Calu3 (cell line): Measurements from ENCODE around the gene ANKS3. TPM values are rescaled to one million over a fixed set of nuclear protein-coding genes. Genes with fewer than 3 reads are reported as not detected.

Experiments used
- BruUV-seq: library from RNA; stranded (reverse); fragments of 400-500 nt; replicated peaks from 2 replicates; lab custom pipeline; 2021; lab: Mats Ljungman, UMichigan
- CTCF ChIA-PET: fragments of 300-600 bp; sonication (Branson Sonifier 250); formaldehyde crosslinking; loops from one replicate; lab custom pipeline; 2022; ENCODE audit warnings: antibody characterized with exemption; lab: Charles Lee
- DNase-seq: peaks from one replicate; pipeline ENCODE4 v3.0.0; 2022
- H3K27ac Mint-ChIP-seq: one replicate; pipeline ENCODE4 v1.8.0; 2022; ENCODE audit warnings: mixed read lengths; ENCODE audit not compliant: unreplicated experiment
- H3K27me3 Mint-ChIP-seq: one replicate; pipeline ENCODE4 v1.8.0; 2022; ENCODE audit warnings: mixed read lengths; ENCODE audit not compliant: unreplicated experiment
- H3K36me3 Mint-ChIP-seq: one replicate; pipeline ENCODE4 v1.8.0; 2022; ENCODE audit warnings: mild to moderate bottlenecking, moderate library complexity, mixed read lengths; ENCODE audit not compliant: insufficient read depth, unreplicated experiment
- H3K4me1 Mint-ChIP-seq: one replicate; pipeline ENCODE4 v1.8.0; 2022; ENCODE audit warnings: mild to moderate bottlenecking, low read depth, mixed read lengths; ENCODE audit not compliant: unreplicated experiment
- H3K4me3 Mint-ChIP-seq: one replicate; pipeline ENCODE4 v1.8.0; 2022; ENCODE audit warnings: mild to moderate bottlenecking, low read depth, moderate library complexity, mixed read lengths; ENCODE audit not compliant: unreplicated experiment
- H3K9me3 Mint-ChIP-seq: one replicate; pipeline ENCODE4 v1.8.0; 2022; ENCODE audit warnings: low read depth, mixed read lengths; ENCODE audit not compliant: unreplicated experiment
- intact Hi-C: fragments of 100-400 bp; cut with micrococcal nuclease; formaldehyde crosslinking; loops from one replicate; pipeline ENCODE4 v1.10.0; 2022; ENCODE audit not compliant: unreplicated experiment
- total RNA-seq: library from RNA; stranded (reverse); gene quantifications from 2 replicates; pipeline ENCODE4 v1.2.3, GENCODE V29; 2022
- TF ChIP-seq, protein P1 (sequence below): fragments of 200-600 bp; IDR thresholded peaks from one replicate; pipeline ENCODE4 v1.8.0; 2022; ENCODE audit warnings: antibody characterized with exemption; ENCODE audit not compliant: unreplicated experiment

Gene ANKS3
- total RNA-seq, 1 experiment from 2014 or later = 46.9 TPM

- H3K27ac Mint-ChIP-seq = peak overlapping the region; percentile 80
- no TSS peak for BruUV-seq
Measured at GRCh38 chr16:4692460-4693295, 41.4 kb downstream of the ANKS3 start.

DNA sequence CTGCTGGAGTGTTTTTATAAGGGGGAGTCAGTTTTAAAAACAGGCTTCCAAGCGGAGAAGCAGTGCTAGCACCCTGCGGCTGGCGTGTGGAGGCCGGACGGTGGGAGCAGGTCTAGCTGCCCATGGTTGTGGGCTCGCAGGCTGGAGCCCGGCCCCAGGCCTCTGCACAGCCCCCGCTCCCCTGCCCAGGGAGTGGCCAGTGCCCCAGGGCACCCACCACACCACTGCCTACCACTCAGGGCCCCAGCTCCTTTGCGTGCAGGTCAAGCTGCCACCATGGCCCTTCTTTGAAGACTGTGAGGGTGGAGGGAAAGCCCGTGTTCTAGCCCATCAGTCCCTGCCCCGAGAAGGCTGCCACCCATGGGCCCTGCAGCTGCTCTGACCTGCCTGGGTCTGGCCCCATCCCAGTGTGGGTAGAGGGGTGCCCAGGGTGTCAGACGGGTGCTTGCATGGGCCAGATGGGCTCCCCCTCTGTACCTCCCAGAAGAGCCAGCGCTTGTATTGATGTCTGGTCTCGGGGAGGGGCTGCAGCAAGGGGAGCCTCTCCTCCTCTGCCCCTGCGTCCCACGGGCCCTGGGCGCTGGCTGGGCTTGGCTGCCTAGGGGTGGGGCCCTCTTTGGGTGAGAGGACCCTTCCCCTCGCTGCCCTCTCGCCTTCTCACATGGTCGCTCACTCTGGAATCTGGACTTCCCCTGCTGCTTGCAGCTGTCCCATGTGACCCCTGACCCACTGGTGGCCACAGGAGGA is 42.2 kb downstream of the ANKS3 start:
- H3K9me3 Mint-ChIP-seq = no peaks in the 10 kb centered on the region
- peak overlapping the region; percentile 6 for H3K4me3 Mint-ChIP-seq
- peaks cover 8% of the 10 kb centered on the region for H3K4me1 Mint-ChIP-seq
- TF ChIP-seq, protein P1, sequence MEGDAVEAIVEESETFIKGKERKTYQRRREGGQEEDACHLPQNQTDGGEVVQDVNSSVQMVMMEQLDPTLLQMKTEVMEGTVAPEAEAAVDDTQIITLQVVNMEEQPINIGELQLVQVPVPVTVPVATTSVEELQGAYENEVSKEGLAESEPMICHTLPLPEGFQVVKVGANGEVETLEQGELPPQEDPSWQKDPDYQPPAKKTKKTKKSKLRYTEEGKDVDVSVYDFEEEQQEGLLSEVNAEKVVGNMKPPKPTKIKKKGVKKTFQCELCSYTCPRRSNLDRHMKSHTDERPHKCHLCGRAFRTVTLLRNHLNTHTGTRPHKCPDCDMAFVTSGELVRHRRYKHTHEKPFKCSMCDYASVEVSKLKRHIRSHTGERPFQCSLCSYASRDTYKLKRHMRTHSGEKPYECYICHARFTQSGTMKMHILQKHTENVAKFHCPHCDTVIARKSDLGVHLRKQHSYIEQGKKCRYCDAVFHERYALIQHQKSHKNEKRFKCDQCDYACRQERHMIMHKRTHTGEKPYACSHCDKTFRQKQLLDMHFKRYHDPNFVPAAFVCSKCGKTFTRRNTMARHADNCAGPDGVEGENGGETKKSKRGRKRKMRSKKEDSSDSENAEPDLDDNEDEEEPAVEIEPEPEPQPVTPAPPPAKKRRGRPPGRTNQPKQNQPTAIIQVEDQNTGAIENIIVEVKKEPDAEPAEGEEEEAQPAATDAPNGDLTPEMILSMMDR = no peak
- intact Hi-C loops = no loop called here
- peak overlapping the region; percentile 50 for H3K27ac Mint-ChIP-seq
- CTCF ChIA-PET = no interaction called here
- H3K36me3 Mint-ChIP-seq = peaks cover 88% of the 10 kb centered on the region
- no peaks in the 10 kb centered on the region for H3K27me3 Mint-ChIP-seq
- DNase-seq = no peak
- no TSS peak for BruUV-seq

More at GRCh38 chr16:4692460-4693295, 41.4 kb downstream of the ANKS3 start:
- H3K27me3 Mint-ChIP-seq = no peaks in the 10 kb centered on the region
- intact Hi-C loops = no loop called here
- peaks cover 8% of the 10 kb centered on the region for H3K4me1 Mint-ChIP-seq
- H3K36me3 Mint-ChIP-seq = peaks cover 88% of the 10 kb centered on the region
- DNase-seq = no peak
- no peaks in the 10 kb centered on the region for H3K9me3 Mint-ChIP-seq
- TF ChIP-seq, protein P1 = no peak
- H3K4me3 Mint-ChIP-seq = peak overlapping the region; percentile 78
- CTCF ChIA-PET = no interaction called here

- H3K4me1 Mint-ChIP-seq = peaks cover 8% of the 10 kb centered on the region
- BruUV-seq = no TSS peak
- CTCF ChIA-PET = no interaction called here
- H3K27me3 Mint-ChIP-seq = no peaks in the 10 kb centered on the region
- intact Hi-C loops = no loop called here
- TF ChIP-seq, protein P1 = no peak
- H3K4me3 Mint-ChIP-seq = peak overlapping the region; percentile 6
- peaks cover 88% of the 10 kb centered on the region for H3K36me3 Mint-ChIP-seq
- no peaks in the 10 kb centered on the region for H3K9me3 Mint-ChIP-seq
- peak overlapping the region; percentile 50 for H3K27ac Mint-ChIP-seq
- DNase-seq = no peak
Measured at GRCh38 chr16:4690946-4691665, 43.0 kb downstream of the ANKS3 start.
